Measurements from ENCODE around the gene CD46.
"Not testable (repeated sequence)": the region's sequence is repeated elsewhere in the genome, so short reads cannot be mapped to it uniquely, and the experiment has no call there.

- TF ChIP-seq POLR2A, CTCF (IDR thresholded peaks at IDR 0.05): not testable (repeated sequence)
Observed at GRCh38 chr1:207776045-207776444, 24.2 kb downstream of the CD46 start.

Data from testis (tissue), 2 donors.